GM19193 (cell line): ENCODE results near the gene EXOC3L1.
A peak's percentile ranks its signal among the peaks of the same experiment; 100 is the strongest.

Experiments
- POLR2A ChIP-seq: IDR thresholded peaks from 4 replicates; pipeline ENCODE4 v1.6.1; 2011; ENCODE audit not compliant: insufficient read depth, insufficient read length; ENCODE audit errors: extremely low read depth

The EXOC3L1 gene

GRCh38 chr16:67183284-67183626 lies 6.7 kb downstream of the EXOC3L1 start:
- peak; percentile 51 for TF ChIP-seq POLR2A

GRCh38 chr16:67182288-67182687 lies 7.6 kb downstream of the EXOC3L1 start:
- no peak for TF ChIP-seq POLR2A

- TF ChIP-seq POLR2A = no peak
Measured at GRCh38 chr16:67181346-67181745, 8.6 kb downstream of the EXOC3L1 start.

- TF ChIP-seq POLR2A = no peak
Measured at GRCh38 chr16:67180166-67180565, 9.8 kb downstream of the EXOC3L1 start.

- no peak for TF ChIP-seq POLR2A
Measured at GRCh38 chr16:67179421-67180080, 10.4 kb downstream of the EXOC3L1 start.

GRCh38 chr16:67177743-67178699 lies 11.9 kb downstream of the EXOC3L1 start:
- TF ChIP-seq POLR2A = no peak

- no peak for TF ChIP-seq POLR2A
Measured at GRCh38 chr16:67176662-67177061, 13.3 kb downstream of the EXOC3L1 start.

- no peak for TF ChIP-seq POLR2A
Measured at GRCh38 chr16:67174706-67175231, 15.2 kb downstream of the EXOC3L1 start.

GRCh38 chr16:67173808-67174705 lies 15.9 kb downstream of the EXOC3L1 start:
- no peak for TF ChIP-seq POLR2A

GRCh38 chr16:67173323-67173722 lies 16.6 kb downstream of the EXOC3L1 start:
- TF ChIP-seq POLR2A = no peak

- TF ChIP-seq POLR2A = no peak
Measured at GRCh38 chr16:67170949-67171649, 18.8 kb downstream of the EXOC3L1 start.

GRCh38 chr16:67170168-67170948 lies 19.6 kb downstream of the EXOC3L1 start, which contains the start of gene NOL3:
Gene NOL3, plus strand, starts transcription at chr16:67170538.
- TF ChIP-seq POLR2A = peak; percentile 40

GRCh38 chr16:67169642-67170167 lies 20.2 kb downstream of the EXOC3L1 start:
- no peak for TF ChIP-seq POLR2A
